ENCODE results near the gene NRCAM.
"Not testable (repeated sequence)": the region's sequence is repeated elsewhere in the genome, so short reads cannot be mapped to it uniquely, and the experiment has no call there.

Gene NRCAM

GRCh38 chr7:108270385-108271015 is 185.7 kb downstream of the NRCAM start:
- DNase-seq = no peak

GRCh38 chr7:108268200-108268820 is 187.9 kb downstream of the NRCAM start:
- no peak for DNase-seq

- DNase-seq = no peak
These were observed 188.6 kb downstream of the NRCAM start for GRCh38 chr7:108267615-108268014.

GRCh38 chr7:108266491-108266890 is 189.7 kb downstream of the NRCAM start:
- DNase-seq = no peak

- no peak for DNase-seq
These were observed 190.2 kb downstream of the NRCAM start for GRCh38 chr7:108266035-108266434.

GRCh38 chr7:108265007-108265406 is 191.2 kb downstream of the NRCAM start:
- no peak for DNase-seq

- peak; percentile 98 for DNase-seq
These were observed 192.8 kb downstream of the NRCAM start for GRCh38 chr7:108263425-108263824.

GRCh38 chr7:108261560-108262255 is 194.5 kb downstream of the NRCAM start:
- no peak for DNase-seq

- DNase-seq = not testable (repeated sequence)
These were observed 196.8 kb downstream of the NRCAM start for GRCh38 chr7:108259447-108259846.

GRCh38 chr7:108257954-108258353 is 198.3 kb downstream of the NRCAM start:
- DNase-seq = no peak

GRCh38 chr7:108254259-108254658 is 202.0 kb downstream of the NRCAM start:
- no peak for DNase-seq

- peak; percentile 28 for DNase-seq
These were observed 202.8 kb downstream of the NRCAM start for GRCh38 chr7:108253275-108254044.

- DNase-seq = no peak
These were observed 204.1 kb downstream of the NRCAM start for GRCh38 chr7:108252177-108252576.

- DNase-seq = no peak
These were observed 204.5 kb downstream of the NRCAM start for GRCh38 chr7:108251700-108252099.

- no peak for DNase-seq
These were observed 206.8 kb downstream of the NRCAM start for GRCh38 chr7:108249453-108249852.

- no peak for DNase-seq
These were observed 207.4 kb downstream of the NRCAM start for GRCh38 chr7:108248821-108249220.

GRCh38 chr7:108248418-108248817 is 207.8 kb downstream of the NRCAM start:
- DNase-seq = no peak

- DNase-seq = no peak
These were observed 208.6 kb downstream of the NRCAM start for GRCh38 chr7:108247614-108248013.

- DNase-seq = no peak
These were observed 209.9 kb downstream of the NRCAM start for GRCh38 chr7:108246227-108246837.

GRCh38 chr7:108245523-108246226 is 210.6 kb downstream of the NRCAM start:
- DNase-seq = no peak

GRCh38 chr7:108244110-108244509 is 212.1 kb downstream of the NRCAM start:
- no peak for DNase-seq

GRCh38 chr7:108239501-108240225 is 216.6 kb downstream of the NRCAM start:
- DNase-seq = peak; percentile 82

Data from NCI-H1105 treated with DMSO at 0.1 percent for 48 hours (cell line).